NCI-H82 treated with DMSO at 0.1 percent for 48 hours (cell line): ENCODE results near the gene AKIP1.
A peak's percentile ranks its signal among the peaks of the same experiment; 100 is the strongest.
"Not testable (repeated sequence)": the region's sequence is repeated elsewhere in the genome, so short reads cannot be mapped to it uniquely, and the experiment has no call there.

Source experiments
- DNase-seq: peaks from one replicate; lab custom pipeline; 2025; ENCODE audit not compliant: unreplicated experiment; lab: John Stamatoyannopoulos, UW

Gene AKIP1

DNA sequence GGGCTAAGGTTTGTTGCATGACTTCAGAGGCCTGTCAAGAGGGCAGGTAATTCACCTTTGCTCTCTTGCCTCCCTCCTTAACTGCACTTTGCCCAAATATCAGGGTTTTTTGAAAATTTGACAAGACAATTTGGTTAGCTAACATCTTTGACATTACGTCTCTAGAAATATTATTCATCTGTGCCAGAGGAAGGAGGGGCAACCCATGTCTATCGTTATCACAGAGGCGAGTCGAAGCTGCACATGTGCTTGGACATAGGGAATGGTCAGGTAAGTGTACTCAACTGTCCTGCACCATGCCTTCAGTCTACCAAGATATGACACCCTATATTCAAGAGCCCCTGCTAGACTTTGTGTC lies 3.7 kb downstream of the AKIP1 start:
- no peak for DNase-seq

DNA sequence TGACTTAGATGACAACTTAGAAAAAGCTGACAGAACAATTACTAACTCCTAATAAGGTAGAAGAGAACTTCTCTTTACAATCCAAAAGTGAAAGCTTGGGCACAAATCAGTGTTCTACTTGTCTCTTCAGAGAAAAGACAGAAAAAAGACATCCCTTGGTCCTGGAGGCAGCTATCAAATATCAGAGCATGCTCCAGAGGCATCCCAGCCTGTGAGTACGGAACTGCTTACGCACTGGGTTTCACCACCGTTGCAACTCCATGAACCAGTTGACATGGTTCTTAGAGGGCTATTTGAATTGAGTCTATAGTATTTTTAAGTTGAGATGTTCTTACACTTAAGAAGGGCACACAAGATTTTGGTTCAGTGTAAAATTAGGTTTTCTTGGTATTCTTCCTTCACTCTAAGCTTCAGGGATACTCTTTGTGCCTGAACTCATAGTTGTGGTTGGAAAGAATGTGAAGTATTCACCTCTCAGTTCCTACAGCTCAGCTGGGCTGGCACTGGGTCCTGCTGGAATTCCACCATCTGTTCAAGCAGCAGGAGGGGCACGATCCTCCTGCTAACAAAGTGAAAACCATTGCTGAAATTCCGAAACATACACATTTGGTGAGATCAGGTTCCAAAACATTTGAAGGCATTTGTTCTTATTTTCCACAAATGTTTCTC lies 6.3 kb downstream of the AKIP1 start:
- DNase-seq: no peak

DNA sequence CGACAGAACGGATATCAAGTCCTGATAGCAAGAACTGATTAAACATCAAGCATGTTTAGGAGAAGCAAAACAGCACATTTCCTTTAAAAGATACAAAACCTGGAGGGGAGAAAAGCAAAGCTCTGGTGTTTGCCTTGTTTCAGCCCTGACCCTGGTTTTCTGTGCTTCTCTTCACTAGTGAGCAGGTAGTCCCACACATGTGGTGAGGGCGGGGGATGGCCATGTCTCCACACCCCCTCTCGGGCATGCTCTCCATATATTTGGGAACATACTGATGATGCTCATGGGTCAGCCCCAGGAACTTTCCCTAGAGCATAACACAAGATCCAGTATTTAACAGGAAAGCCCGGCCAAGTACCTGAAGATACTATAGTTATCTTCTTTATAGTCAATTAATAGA lies 11.7 kb downstream of the AKIP1 start:
- DNase-seq: no peak

DNA sequence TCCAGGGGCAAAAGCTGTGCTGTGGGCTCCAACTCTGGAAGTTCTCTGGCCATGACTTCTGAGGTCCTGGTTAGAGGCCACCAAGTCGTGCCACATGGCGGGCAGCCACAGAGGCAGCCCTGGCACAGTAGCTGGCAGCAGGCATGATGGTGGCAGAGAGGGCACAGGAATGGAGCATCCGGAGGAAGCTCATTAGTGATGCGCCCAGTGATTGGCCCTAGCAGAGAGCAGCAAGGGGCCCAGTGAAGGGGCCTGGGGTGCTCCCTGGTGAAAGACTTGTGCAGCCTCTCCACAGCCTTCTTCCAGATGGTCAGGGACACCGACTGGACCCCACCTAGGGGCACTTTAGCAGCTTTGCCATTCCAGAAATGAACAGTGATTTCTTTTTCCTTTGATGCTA lies 14.7 kb downstream of the AKIP1 start:
- no peak for DNase-seq

DNA sequence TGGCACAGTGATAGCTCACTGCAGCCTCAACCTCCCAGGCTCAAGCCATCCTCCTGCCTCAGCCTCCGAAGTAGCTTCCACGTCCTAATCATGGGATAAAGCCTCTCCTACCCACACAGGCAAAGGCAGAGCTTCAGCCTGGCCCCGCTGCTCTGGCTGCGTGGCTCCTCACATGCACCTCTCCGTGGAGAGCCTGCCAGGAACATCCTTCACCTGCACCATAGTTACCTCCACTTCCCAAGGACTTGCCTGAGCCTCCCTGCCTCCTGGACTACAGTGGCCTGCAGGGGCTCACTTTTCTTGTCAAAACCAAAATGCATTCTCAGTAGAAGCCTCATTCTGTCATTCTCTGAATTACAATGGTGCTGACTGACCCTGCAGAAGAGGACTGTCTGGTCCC lies 15.2 kb downstream of the AKIP1 start:
- DNase-seq: no peak

DNA sequence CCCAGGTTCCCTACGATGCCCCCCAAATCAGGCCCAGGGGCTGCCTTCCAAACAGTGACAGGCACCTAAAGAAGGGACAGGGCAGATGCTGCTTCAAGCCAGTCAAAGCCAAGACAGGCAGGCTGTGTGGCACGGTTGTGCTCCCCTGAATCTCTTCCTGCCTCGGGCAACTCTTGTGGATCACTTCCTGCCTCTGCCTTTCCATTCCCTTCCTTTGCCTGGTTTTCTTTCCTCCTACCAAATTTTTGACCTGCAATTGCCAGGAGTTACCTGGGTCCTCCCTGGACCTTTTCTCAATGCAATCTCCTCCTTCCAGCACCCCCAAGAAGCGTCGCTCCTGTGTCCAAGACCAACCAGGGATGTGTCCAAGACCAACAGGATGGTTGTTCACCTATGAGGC lies 16.2 kb downstream of the AKIP1 start:
- no peak for DNase-seq

DNA sequence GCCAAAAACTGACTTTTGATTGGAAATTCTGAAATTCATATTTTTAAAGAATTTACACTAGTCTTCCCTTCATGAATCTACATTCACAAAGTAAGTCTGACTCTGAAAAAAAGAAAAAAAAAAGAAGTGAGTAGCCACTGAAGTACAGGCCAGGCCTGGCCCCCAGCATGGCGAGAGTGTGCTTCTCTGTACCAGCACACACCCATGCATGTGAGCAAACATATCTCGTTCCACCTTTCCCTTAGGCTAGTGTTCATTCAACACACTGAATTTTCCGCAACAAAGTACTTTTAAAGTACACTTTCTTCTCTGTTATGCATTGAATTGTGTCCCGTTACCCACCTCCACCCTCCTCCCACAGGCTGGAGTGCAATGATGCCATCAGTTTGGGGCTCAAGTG lies 17.2 kb downstream of the AKIP1 start:
- DNase-seq: no peak

DNA sequence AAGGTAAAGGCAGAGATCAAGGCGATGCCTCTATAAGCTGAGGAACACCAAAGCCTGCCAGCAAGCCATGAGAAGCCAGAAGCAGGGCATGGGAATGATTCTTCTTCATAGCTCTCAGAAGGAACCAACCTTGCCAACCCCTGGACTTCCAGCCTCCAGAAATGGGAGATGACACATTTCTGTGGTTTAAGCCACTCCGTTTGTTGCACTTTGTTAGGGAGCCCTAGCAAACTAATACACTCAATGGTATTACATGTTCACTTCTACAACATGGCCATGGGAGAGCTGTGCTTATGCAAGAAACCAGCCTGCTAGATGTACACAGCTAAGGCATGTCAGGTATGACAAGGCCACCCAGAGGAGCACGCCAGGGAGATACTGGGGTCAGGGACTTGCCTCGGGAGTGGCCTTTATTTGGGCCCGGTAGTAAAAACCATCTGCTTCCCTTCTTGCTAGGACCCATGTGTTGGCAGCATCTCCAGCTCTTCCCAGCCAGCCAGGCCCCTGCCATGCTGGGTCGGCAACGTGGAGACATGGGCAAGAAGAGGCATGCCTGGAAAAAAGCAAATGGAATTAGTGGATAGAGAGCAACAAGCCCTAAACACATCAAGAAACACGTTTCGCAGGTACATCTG lies 18.1 kb downstream of the AKIP1 start:
- no peak for DNase-seq

DNA sequence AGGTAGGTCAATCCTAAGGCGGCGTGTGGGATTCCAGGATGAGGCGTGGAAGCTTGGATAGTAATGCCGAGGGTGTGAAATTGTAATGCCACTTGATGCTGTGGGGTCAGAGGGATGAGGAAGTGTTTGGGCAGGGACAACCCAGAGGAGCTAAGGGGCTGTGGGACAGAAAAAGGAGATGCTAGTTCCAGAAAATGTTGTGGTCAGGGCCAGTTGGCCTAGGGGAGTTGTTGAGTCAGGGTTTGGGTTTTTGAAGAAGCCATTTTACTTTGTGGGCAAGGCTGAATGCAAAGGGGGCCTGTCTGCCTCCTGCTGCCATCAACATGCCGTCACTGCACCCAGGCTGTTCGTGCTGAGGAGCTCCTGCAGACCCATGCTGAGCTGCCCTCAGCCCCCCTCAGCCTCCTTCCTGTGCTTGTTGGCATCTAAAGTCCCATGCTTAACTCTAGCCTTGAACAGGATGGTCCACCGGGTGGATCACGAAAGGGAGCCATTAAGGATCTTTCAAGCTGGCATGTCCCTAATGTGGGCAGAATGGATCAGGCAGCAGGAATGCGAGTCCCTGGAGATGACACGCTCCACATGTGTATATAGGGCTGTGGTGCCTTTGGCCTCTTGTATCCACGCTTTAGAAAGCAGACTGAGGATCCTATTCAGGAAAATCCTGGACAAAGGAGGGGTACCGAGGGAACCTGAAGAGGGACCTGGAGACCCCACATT lies 19.6 kb downstream of the AKIP1 start:
- DNase-seq: no peak

DNA sequence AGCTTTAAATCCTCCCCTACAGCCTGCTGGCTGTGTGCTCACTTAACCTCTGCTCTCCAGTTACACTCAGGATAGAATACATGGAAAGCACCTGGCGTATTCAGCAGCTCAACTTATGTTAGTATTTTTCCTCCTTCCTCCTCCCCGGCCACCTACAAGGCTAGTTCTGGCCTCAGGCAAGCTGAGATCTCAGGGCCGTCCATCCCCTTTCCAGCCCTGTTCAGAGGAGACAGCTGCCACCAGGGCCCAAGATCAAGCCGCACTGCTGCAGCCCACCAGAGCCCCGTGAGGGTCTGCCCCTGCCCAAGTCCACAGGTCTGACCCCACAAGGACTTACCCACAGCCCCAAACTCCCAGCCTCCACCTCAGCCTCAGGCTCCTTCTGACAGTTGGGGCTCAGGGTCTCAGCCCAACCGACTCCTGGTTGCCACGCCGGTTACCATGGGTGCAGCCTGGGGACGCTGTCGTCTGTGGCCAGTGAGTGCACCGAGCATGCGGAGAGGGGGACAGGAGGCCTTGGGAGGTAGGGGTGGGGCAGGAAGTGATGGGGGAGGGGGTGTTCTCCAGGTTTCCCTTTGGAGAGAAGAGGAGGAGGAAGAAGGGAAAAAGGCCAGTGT lies 21.7 kb downstream of the AKIP1 start, which contains the start of gene C11orf16:
Gene C11orf16 (minus strand): TSS at position 384 of the 617 bp plus-strand sequence. CDS start 639 bp downstream, outside the sequence.
- DNase-seq: no peak

DNA sequence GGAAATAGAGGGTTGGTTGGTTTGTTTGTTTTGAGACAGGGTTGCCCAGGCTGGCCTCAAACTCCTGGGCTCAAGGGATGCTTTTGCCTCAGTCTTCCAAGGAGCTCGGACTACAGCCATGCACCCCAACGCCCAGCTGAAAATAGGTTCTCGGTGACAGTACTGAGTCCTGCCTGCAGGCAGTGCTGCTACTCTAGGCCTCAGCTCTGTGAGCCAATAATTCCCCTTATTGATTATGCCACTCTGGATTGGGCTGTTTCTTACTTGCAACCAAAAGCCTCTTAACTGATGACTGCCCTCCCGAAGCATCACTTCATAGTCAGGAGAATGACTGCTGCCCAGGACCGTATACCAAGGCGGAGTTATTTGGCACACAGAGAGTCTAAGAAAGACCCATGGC lies 22.9 kb downstream of the AKIP1 start:
- no peak for DNase-seq

DNA sequence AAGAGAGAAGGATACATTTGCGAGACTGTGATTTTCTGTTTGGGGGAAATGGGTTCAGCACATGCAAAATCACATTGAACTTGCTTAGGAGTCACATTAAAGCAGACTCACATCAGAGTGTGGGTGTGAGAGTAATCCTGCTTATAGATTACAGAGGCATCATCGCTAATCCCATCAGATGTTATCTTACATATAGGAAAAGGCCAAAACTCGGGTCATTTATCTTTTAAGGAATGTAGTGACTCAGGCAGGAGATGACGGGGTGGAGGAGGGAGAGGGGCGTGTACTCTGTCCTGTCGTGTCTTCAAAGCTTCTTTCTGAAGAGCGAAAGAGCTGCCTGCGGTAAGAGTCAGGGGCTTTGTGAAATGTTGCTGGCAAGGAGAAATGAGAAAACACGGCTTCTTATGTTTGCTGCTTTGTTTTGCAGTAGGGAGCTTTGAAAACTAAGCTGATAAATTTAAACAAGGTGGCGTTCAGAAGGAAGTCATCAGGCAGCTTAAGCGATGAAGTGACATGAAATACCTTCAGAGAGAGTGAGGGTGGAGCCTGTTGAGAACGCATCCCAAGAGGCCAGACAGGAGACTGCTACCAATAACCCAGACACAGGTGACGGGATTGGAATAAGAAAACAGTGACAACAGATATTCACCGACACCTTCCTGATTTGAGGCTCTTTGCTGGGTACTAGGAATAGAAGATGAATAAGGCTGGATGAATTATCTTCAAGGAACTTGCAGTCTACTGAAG lies 23.9 kb downstream of the AKIP1 start:
- DNase-seq: peak; percentile 32

DNA sequence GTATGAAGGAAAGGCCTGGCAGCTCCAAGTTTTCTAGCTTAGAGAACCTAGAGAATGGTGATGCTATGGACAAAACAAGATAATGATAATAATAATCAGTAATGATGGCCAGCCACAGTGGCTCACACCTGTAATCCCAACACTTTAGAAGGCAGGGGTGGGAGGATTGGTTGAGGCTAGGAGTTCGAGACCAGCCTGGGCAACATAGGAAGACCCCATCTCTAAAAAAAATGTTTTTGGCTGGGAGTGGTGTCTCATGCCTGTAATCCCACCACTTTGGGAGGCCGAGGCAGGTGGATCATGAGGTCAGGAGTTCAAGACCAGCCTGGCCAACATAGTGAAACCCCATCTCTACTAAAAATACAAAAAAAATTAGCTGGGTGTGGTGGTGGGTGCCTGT lies 24.8 kb downstream of the AKIP1 start:
- DNase-seq: not testable (repeated sequence)

DNA sequence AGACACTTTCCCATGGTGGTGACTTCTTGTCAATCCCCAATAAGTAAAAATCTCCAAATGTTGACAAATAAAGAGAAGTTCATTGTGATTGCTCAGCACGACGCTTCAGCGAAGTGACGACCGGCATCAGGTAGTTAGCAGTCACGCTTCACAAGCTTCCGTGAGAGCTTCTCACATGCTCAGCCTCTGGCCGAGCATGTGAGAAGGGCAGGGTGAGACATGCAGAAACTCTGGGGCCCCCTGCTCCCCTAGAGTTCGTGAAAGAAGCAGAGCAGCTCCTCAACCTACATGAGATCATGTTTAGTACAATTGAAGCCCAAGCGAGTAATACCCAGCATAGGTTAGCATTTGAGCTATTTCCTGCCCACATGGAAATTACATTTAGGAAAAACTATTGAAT lies 26.2 kb downstream of the AKIP1 start:
- DNase-seq: no peak

DNA sequence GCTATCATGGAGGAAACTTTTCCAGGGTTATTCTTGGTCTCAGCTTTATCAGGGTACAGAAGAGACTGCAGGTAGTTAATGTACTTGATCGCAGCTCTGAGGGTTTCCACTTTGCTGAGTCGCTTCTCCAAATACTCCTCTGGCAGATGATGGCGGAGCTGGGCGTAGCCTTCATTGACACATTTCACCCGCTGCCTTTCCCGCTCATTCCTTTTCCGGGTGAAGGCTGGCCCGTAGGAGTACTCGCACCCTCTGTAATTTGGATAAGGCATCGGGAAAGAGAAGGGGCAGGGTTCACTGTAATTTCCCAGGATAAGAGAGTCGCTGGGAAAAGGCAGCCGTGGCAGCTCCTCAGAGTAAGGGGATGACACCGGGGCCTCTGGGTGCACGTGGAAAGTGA lies 26.7 kb downstream of the AKIP1 start:
- DNase-seq: no peak

DNA sequence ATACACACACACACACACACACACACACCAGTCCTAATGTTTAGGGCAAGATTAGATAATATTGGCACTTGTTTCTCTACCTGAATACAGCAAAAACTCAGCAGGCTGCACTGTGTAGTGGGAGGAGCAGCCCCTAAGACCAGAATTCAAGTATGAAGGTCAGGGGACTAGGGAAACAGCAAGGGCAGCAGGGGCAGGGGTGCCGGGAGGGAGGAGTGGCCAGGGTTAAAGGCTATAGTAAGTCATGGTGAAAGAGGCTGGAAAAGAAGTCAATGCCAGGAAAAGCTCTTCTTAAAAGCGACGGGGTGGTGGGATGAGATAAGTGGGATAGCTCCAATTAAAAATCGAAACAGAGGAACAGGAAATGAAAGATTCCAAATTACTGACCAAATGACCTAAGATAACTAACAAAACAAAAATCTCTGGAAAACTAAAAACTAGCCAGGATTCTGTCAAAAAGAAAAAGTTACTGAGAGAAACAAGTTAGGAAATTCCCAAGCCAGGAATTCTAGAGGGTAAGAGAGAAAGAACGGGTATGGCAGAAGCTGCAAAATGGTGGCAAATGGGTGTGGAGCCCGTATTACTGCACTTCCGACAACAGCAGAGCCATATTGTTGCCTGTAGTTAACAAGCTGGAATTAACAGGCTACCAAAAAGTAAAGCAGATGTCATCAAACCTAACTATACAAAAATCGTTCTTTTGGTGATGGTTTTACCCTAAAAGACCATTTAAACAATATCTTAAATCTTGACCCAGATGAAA lies 30.5 kb downstream of the AKIP1 start:
- DNase-seq: no peak

DNA sequence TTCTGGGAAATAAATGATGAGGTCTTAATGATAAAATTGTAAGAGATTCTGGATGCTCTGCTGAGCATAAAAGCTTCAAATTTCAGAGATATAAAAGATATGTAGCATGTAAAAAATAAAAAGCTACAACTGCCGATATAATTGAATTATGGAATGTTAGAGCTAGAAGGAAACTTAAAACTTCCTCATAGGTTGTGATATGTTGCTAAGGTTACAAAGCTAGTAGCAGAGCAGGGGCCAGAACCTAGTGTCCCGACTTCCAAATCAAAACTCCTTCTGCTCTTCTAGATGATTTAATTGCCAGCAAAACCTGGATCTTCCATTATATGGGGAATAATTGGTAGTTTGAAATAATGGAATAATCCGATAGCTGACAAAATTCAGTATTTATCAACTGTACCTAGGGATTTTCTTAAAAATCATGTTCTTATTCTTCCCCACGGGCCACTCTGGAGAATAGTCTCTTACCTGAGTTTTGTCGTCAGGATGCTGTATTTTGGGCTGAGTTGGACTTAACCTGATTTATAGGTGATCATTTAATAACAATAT lies 31.6 kb downstream of the AKIP1 start, which contains the start of gene ASCL3:
Gene ASCL3 (minus strand): TSS at position 499 of the 549 bp plus-strand sequence. CDS start 4,855 bp downstream, outside the sequence.
- no peak for DNase-seq

DNA sequence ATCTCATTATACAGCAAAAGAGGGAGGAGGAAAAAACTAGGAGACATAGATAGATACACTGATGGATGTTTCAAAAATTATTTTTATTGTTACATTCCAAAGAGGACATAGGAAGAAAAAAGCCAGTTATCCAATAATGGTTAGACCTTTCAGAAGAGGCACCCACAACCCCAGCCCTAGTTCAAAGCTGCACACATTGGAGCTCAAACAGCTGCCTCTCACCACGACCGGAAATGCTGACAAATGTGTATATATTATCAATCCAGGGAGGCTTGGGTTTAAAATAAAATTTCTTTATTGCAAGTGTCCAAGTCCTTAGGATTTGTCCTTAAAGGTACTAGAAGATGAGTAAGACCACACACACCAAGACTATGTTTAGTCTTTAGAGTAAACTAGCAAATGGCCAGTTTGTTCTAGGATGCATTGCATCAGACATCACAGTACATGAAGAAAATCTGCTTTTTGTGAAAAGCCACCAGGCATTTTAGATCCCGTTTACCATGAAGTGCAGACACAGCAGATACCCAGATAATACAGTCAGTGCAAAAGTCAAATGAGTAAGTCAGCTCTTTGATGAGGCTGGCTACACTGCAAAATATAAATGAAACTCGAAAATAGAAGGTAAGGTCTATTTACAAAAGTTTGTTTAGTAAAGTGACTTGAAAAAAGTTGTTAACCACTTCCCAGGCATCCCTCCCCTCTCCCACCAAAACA lies 36.4 kb downstream of the AKIP1 start:
- DNase-seq: no peak

DNA sequence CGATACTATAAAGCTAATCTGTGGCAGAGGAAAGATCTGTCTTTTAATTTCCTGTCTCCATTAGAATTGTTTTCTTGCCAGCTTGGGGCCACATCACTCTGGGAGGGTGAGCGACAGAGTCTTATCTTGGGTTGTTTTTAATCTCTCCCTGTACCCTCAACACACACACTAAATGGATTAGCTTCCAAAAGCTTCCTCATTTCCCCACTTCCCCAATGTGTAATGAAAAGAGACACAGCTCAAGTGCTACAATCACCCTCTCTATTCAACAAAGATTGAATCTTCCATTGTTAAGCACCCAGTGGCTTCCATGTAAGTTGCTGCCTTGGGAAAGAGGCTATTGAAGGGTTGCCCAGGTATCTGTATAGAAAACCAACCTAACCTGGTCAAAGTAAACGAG lies 37.9 kb downstream of the AKIP1 start:
- DNase-seq: peak; percentile 5
